GM10266 (cell line): ENCODE measurements around the gene BARHL1.

Source experiments
- DNase-seq: peaks from one replicate; pipeline ENCODE4 v3.0.0; 2012; ENCODE audit errors: extremely low spot score
- TF ChIP-seq, protein P1 (sequence below): IDR thresholded peaks from 2 replicates; pipeline ENCODE4 v1.5.1; 2012; ENCODE audit warnings: mild to moderate bottlenecking, low read depth; ENCODE audit not compliant: control insufficient read depth, insufficient read depth; ENCODE audit errors: missing control alignments

BARHL1 gene

DNA sequence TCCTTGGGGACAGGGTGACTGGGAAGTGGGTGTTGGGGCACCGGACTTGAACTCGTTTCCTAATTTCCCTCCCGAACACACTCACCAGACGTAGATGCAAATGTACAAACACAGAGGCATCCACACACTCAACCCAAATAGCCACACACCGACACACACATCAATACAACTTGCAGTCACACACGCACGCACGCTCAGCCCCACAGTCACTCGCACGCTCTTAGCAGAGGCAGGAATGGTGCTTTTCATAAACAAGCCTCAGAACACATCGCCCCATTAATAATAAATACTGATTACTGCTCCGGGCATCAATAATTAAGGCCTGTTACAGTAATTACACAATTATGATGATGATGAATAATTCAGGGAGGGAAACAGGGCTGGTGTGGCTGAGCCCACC lies 5.7 kb downstream of the BARHL1 start:
- DNase-seq, result no peak
- TF ChIP-seq, protein P1, sequence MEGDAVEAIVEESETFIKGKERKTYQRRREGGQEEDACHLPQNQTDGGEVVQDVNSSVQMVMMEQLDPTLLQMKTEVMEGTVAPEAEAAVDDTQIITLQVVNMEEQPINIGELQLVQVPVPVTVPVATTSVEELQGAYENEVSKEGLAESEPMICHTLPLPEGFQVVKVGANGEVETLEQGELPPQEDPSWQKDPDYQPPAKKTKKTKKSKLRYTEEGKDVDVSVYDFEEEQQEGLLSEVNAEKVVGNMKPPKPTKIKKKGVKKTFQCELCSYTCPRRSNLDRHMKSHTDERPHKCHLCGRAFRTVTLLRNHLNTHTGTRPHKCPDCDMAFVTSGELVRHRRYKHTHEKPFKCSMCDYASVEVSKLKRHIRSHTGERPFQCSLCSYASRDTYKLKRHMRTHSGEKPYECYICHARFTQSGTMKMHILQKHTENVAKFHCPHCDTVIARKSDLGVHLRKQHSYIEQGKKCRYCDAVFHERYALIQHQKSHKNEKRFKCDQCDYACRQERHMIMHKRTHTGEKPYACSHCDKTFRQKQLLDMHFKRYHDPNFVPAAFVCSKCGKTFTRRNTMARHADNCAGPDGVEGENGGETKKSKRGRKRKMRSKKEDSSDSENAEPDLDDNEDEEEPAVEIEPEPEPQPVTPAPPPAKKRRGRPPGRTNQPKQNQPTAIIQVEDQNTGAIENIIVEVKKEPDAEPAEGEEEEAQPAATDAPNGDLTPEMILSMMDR, result no peak

DNA sequence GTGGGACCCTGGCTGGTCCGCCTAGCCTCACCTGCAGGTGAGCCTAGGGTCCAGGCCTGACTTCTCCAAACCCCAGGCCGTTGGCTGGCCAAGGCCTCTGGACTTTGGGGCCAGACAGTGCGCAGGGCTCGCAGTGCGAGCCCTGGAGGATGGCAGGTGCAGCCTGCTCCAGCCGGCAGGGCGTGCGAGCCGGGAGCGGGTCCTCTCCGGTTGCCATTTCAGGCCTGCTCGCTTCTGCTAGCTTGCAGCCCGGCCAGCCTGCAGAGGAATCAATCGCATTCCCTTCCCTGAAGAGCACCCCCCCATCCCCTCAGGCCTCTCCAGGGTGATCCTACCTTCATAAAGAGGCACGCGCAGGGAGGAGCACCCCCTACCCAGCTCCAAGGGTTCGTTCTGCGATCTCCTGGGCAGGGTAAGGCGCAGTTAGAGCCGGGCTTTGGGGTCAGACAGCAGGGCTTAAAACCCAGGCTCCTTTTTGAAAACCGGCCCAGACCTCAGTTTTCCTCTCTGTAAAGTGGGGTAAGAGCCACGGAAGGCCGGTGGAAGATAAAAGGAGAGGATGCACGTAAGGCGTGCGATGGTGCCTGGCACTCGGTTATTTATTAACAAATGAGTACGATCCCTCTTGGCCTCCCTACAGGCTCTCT lies 6.2 kb downstream of the BARHL1 start:
- TF ChIP-seq, protein P1, result no peak
- no peak for DNase-seq

GRCh38 chr9:132589148-132590036 lies 7.0 kb downstream of the BARHL1 start:
- DNase-seq, result peak; percentile 47
- TF ChIP-seq, protein P1, result no peak

DNA sequence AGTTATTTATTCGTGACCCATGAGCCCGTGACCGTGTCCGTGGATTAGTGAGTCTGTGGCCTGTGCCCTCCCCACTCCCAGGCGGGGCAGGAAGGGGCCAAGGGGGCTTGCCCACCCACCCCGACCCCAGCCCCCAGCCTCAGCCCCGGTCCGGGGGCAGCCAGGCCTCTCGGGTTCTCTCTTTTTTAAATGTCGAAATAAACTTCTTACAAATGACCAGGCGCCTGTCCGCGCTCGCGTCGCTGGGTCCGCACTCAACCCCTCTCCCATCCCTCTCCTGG lies 7.6 kb downstream of the BARHL1 start:
- no peak for DNase-seq
- TF ChIP-seq, protein P1, result no peak

DNA sequence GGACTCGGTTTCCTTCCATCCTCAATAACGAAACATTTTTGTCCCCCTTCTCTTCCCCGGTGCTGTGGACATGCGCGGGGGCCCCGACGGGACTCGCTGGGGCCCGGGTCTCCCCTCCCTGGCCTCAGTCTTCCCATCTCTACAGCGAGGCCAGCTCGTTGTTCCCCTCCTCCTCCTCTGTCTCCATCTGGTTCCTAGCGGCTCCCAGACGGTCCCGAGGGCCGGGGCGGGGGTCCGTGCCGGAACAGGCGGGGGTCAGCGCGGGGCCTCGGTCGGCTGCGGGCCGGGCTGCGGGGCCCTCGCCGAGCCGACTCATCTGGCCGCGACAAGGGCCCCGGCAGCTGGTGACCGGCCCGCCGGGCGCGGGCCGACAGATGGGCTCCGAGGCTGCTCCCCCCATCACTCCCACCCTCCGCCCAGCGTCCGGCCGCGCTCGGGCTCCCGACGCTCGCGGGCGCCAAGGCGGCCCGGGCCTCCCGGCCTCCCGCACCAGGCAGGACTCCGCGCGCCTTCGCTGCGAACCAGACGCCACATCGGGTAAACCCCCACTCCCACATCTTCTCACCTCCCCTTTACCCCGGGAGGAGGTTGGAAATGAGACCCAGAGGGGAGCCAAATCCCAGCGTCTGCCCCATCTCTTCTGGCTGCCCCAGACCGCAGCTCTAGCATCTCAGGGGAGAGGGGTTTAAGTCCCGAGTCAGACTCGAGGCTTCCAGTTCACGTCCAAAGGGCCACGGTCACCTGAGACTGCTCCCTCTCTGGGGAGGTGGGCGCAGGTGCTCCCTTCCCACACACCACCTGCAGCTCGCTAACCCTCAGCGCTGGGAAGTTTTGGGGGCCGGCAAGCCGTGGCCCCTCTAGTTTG lies 8.1 kb downstream of the BARHL1 start:
- TF ChIP-seq, protein P1, result no peak

GRCh38 chr9:132591244-132591643 lies 8.8 kb downstream of the BARHL1 start:
- no peak for DNase-seq
- TF ChIP-seq, protein P1, result no peak

More for the DNA sequence above, 8.1 kb downstream of the BARHL1 start:
- DNase-seq, result peak; percentile 40
